Neuronal stem cell (in vitro differentiated cells): Measurements from ENCODE around the gene FOLR1.
"Not testable (repeated sequence)": the region's sequence is repeated elsewhere in the genome, so short reads cannot be mapped to it uniquely, and the experiment has no call there.

Experiments used
- DNase-seq: peaks from one replicate; pipeline ENCODE4 v3.0.0-alpha.2; 2013; ENCODE audit warnings: low spot score
- H2AFZ ChIP-seq: one replicate; pipeline ENCODE4 v1.6.1; 2013; ENCODE audit warnings: mild to moderate bottlenecking, low read length, inconsistent platforms
- H2AK5ac ChIP-seq: 2 replicates; pipeline ENCODE4 v1.6.1; 2013; ENCODE audit warnings: low read depth, mild to moderate bottlenecking, inconsistent platforms, low read length, moderate library complexity, mixed read lengths
- H2BK120ac ChIP-seq: 2 replicates; pipeline ENCODE4 v1.6.1; 2013; ENCODE audit warnings: low read depth, mild to moderate bottlenecking, inconsistent platforms, low read length, moderate library complexity, mixed read lengths
- H2BK12ac ChIP-seq: one replicate; pipeline ENCODE4 v1.6.1; 2013; ENCODE audit warnings: low read length, inconsistent platforms
- H2BK15ac ChIP-seq: 2 replicates; pipeline ENCODE4 v1.6.1; 2013; ENCODE audit warnings: mild to moderate bottlenecking, low read length, inconsistent platforms, mixed read lengths
- H2BK5ac ChIP-seq: one replicate; pipeline ENCODE4 v1.6.1; 2013; ENCODE audit warnings: inconsistent platforms, mild to moderate bottlenecking, low read length, moderate library complexity
- H3K14ac ChIP-seq: one replicate; pipeline ENCODE4 v1.6.1; 2013; ENCODE audit warnings: low read length, inconsistent platforms
- H3K18ac ChIP-seq: 2 replicates; pipeline ENCODE4 v1.6.1; 2013; ENCODE audit warnings: low read length, inconsistent platforms
- H3K23ac ChIP-seq: 2 replicates; pipeline ENCODE4 v1.6.1; 2013; ENCODE audit warnings: low read depth, mild to moderate bottlenecking, mixed read lengths, low read length, inconsistent platforms; ENCODE audit not compliant: poor library complexity
- H3K27ac ChIP-seq: replicated peaks from 3 replicates; pipeline ENCODE4 v1.5.1; 2013; ENCODE audit warnings: low read length, inconsistent platforms
- H3K27me3 ChIP-seq, 3 experiments: 2 replicates each; pipeline ENCODE4 v1.6.1; 2013; ENCODE audit warnings: low read length in 3 of 3, mild to moderate bottlenecking in 2 of 3, inconsistent platforms in 1 of 3, low read depth in 1 of 3, mixed read lengths in 1 of 3, moderate library complexity in 1 of 3; ENCODE audit not compliant: control insufficient read depth in 3 of 3, insufficient read depth in 3 of 3
- H3K36me3 ChIP-seq, 2 donors: replicated peaks in 1 of 2; 2 replicates each; pipeline ENCODE4 v1.6.1; 2013; ENCODE audit warnings: low read length in 2 of 2; ENCODE audit not compliant: control insufficient read depth in 2 of 2, insufficient read depth in 2 of 2
- H3K4ac ChIP-seq: 2 replicates; pipeline ENCODE4 v1.6.1; 2013; ENCODE audit warnings: inconsistent platforms, mild to moderate bottlenecking, low read length, moderate library complexity
- H3K4me1 ChIP-seq, 2 donors: 1 replicate in 1 of 2; 2 replicates in 1 of 2; pipeline ENCODE4 v1.6.1; 2013; ENCODE audit warnings: low read length in 2 of 2, low read depth in 1 of 2; ENCODE audit not compliant: control insufficient read depth in 2 of 2, insufficient read depth in 1 of 2
- H3K4me2 ChIP-seq: one replicate; pipeline ENCODE4 v1.6.1; 2013; ENCODE audit warnings: mild to moderate bottlenecking, low read length, inconsistent platforms; ENCODE audit not compliant: insufficient read depth, poor library complexity, severe bottlenecking
- H3K4me3 ChIP-seq, 2 donors: 2 replicates each; pipeline ENCODE4 v1.5.1; 2013; ENCODE audit warnings: low read length in 2 of 2, mild to moderate bottlenecking in 2 of 2, inconsistent platforms in 1 of 2, moderate library complexity in 1 of 2
- H3K79me1 ChIP-seq: one replicate; pipeline ENCODE4 v1.6.1; 2013; ENCODE audit warnings: low read depth, mild to moderate bottlenecking, inconsistent platforms, low read length, moderate library complexity
- H3K9ac ChIP-seq: one replicate; pipeline ENCODE4 v1.6.1; 2013; ENCODE audit warnings: mild to moderate bottlenecking, low read depth, low read length, inconsistent platforms; ENCODE audit not compliant: poor library complexity
- H3K9me3 ChIP-seq, 2 donors: replicated peaks in 1 of 2; 2 replicates each; pipeline versions ENCODE3 to v1.6.1; 2013; ENCODE audit warnings: low read length in 2 of 2, mild to moderate bottlenecking in 2 of 2, inconsistent platforms in 1 of 2, low read depth in 1 of 2, mixed read lengths in 1 of 2, moderate library complexity in 1 of 2; ENCODE audit not compliant: control insufficient read depth in 2 of 2, insufficient read depth in 1 of 2
- H4K8ac ChIP-seq: one replicate; pipeline ENCODE4 v1.6.1; 2013; ENCODE audit warnings: low read depth, mild to moderate bottlenecking, inconsistent platforms, low read length, moderate library complexity
- H4K91ac ChIP-seq: one replicate; pipeline ENCODE4 v1.6.1; 2013; ENCODE audit warnings: low read length, low read depth, mild to moderate bottlenecking, inconsistent platforms; ENCODE audit not compliant: poor library complexity
- WGBS, 2 donors: extraction: QIAGEN DNeasy Blood & Tissue Kit; methylation state at CpG; one replicate each; pipeline ENCODE4 v1.1.7; 2013; ENCODE audit warnings: missing lambda C conversion rate in 2 of 2, mixed read lengths in 1 of 2; ENCODE audit not compliant: insufficient read length in 2 of 2, insufficient replicate concordance in 1 of 2; ENCODE audit errors: extremely low coverage in 2 of 2; 5-methylcytosine and 5-hydroxymethylcytosine counted together

Gene FOLR1

DNA sequence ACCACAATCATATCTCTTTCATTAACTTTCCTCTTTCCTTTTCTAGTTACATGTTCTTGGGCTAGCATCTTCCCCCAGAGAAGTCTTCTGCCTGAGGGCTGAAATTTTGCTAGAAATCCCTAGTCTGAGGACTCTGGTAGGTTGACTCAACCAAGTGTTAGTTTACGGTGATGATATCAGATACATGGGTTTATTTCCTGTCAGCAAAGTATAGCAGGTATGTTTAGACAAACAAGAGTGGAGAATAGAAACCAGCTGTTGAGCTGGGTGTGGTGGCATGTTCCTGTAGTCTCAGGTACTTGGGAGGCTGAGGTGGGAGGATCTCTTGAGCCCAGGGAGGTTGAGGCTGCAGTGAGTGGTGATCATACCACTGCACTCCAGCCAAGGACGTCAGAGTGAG is 11.2 kb downstream of the FOLR1 start:
- H3K14ac ChIP-seq: no peak overlapping the region
- H3K4me3 ChIP-seq: no peak overlapping the region
- no peak overlapping the region for H2AK5ac ChIP-seq
- no peak overlapping the region for H3K9ac ChIP-seq
- H3K36me3 ChIP-seq: no peaks in the 10 kb centered on the region
- H2BK5ac ChIP-seq: no peak overlapping the region
- no peak overlapping the region for H2BK120ac ChIP-seq
- H2BK12ac ChIP-seq: no peak overlapping the region
- H2BK15ac ChIP-seq: no peak overlapping the region
- WGBS, 2 donors: no CpG with 5 or more reads among the region's 2 CpGs
- peaks cover 2% of the 10 kb centered on the region for H3K79me1 ChIP-seq
- H3K4ac ChIP-seq: no peak overlapping the region
- no peak overlapping the region for H3K4me2 ChIP-seq
- no peaks in the 10 kb centered on the region for H3K4me1 ChIP-seq
- H2AFZ ChIP-seq: no peak overlapping the region
- no peak overlapping the region for H3K18ac ChIP-seq
- H4K8ac ChIP-seq: no peak overlapping the region
- H3K27me3 ChIP-seq: no peaks in the 10 kb centered on the region
- H3K9me3 ChIP-seq: no peaks in the 10 kb centered on the region
- no peak overlapping the region for H4K91ac ChIP-seq
- no peak overlapping the region for H3K27ac ChIP-seq
- H3K23ac ChIP-seq: no peak overlapping the region
- no peak for DNase-seq

DNA sequence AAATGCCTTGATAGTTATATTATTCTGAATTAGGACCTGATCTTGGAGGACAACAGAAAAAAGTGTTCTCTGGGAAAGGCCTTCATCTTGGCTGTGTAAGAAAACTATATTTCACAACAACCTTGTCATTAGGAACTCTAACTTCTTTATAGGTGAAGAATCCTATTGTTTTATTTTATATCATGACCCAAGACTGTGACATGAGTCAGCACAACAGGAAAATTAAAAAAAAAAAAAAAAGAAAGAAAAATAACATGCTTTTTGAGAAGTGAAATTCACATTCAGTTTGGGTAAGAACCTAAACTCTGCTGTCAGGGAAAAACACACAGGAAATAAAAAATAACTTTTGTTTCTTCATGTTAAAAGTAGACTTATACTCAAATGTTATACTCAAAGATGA is 12.9 kb downstream of the FOLR1 start:
- no peak overlapping the region for H3K18ac ChIP-seq
- H3K9ac ChIP-seq: no peak overlapping the region
- H4K91ac ChIP-seq: no peak overlapping the region
- no peak overlapping the region for H2AFZ ChIP-seq
- H2AK5ac ChIP-seq: no peak overlapping the region
- H4K8ac ChIP-seq: no peak overlapping the region
- no peak overlapping the region for H3K23ac ChIP-seq
- no peaks in the 10 kb centered on the region for H3K79me1 ChIP-seq
- no peak overlapping the region for H3K4me2 ChIP-seq
- H2BK15ac ChIP-seq: no peak overlapping the region
- DNase-seq: no peak
- H3K4me1 ChIP-seq: no peaks in the 10 kb centered on the region
- H3K27ac ChIP-seq: no peak overlapping the region
- no peak overlapping the region for H3K4me3 ChIP-seq
- H3K36me3 ChIP-seq: no peaks in the 10 kb centered on the region
- H2BK12ac ChIP-seq: no peak overlapping the region
- no peak overlapping the region for H3K14ac ChIP-seq
- no peak overlapping the region for H2BK120ac ChIP-seq
- no peak overlapping the region for H2BK5ac ChIP-seq
- H3K4ac ChIP-seq: no peak overlapping the region
- H3K27me3 ChIP-seq: peaks cover 0 to 5% (median 0%) of the 10 kb centered on the region in 3 experiments
- H3K9me3 ChIP-seq: no peaks in the 10 kb centered on the region

GRCh38 chr11:72206794-72207193 is 14.9 kb downstream of the FOLR1 start:
- not testable (repeated sequence) for H3K27me3 ChIP-seq, H2BK120ac ChIP-seq, H2BK5ac ChIP-seq, H4K8ac ChIP-seq, DNase-seq, H3K9me3 ChIP-seq, H3K27ac ChIP-seq, H3K9ac ChIP-seq, H3K18ac ChIP-seq, H3K36me3 ChIP-seq, H3K23ac ChIP-seq, H2BK12ac ChIP-seq, H3K79me1 ChIP-seq, H4K91ac ChIP-seq, H3K4ac ChIP-seq, H3K4me3 ChIP-seq, H2AK5ac ChIP-seq, H3K4me1 ChIP-seq, H2AFZ ChIP-seq, H3K14ac ChIP-seq, H3K4me2 ChIP-seq, H2BK15ac ChIP-seq
- WGBS, 2 donors: no CpG with 5 or more reads among the region's 2 CpGs

DNA sequence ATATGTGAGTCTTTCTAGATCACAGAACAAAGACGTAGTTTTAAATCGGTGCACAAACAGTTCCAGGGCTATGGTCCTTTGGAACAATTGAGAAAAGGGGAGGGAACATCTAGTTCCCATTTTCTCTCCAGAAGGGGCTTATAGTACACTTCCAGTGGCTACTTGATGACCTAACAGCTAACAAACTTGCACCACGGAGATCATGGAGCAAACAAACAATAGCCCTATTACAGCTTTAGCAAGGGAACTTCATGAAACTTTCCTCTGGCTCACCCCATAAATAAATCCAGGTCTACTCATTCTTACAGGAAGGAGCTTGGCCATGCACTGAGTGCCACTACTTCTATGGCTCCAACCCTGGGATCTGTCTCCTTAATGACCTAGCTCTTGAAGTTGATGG is 16.3 kb downstream of the FOLR1 start:
- H2BK12ac ChIP-seq: no peak overlapping the region
- H3K9me3 ChIP-seq: peaks cover 0 to 3% of the 10 kb centered on the region in 2 donors
- H3K36me3 ChIP-seq: no peaks in the 10 kb centered on the region
- peaks cover 0 to 5% (median 0%) of the 10 kb centered on the region in 3 experiments for H3K27me3 ChIP-seq
- no peak overlapping the region for H4K91ac ChIP-seq
- no peak for DNase-seq
- H3K9ac ChIP-seq: no peak overlapping the region
- no peak overlapping the region for H2AK5ac ChIP-seq
- no peak overlapping the region for H2BK15ac ChIP-seq
- H3K4me2 ChIP-seq: no peak overlapping the region
- H3K4me1 ChIP-seq: no peaks in the 10 kb centered on the region
- WGBS, 2 donors: no CpG with 5 or more reads among the region's 3 CpGs
- no peak overlapping the region for H2BK120ac ChIP-seq
- no peak overlapping the region for H2AFZ ChIP-seq
- H3K27ac ChIP-seq: no peak overlapping the region
- no peaks in the 10 kb centered on the region for H3K79me1 ChIP-seq
- H4K8ac ChIP-seq: no peak overlapping the region
- H3K4me3 ChIP-seq: no peak overlapping the region
- H2BK5ac ChIP-seq: no peak overlapping the region
- no peak overlapping the region for H3K4ac ChIP-seq
- peak overlapping the region; percentile 23 for H3K14ac ChIP-seq
- no peak overlapping the region for H3K18ac ChIP-seq
- no peak overlapping the region for H3K23ac ChIP-seq
